Ascending aorta (tissue), 2 donors: ENCODE data around the gene KLRG1. TPM values are rescaled to one million over a fixed set of nuclear protein-coding genes. Genes with fewer than 3 reads are reported as not detected.

Experiments
- DNase-seq, 2 donors: peaks; one replicate each; pipeline ENCODE4 v3.0.0-alpha.2; 2019; ENCODE audit warnings: low spot score in 2 of 2
- H3K27ac ChIP-seq, 2 donors: fragments of 200-600 bp; sonication (generic); one replicate each; pipeline ENCODE4 v1.5.1; 2016 to 2017; ENCODE audit warnings: mild to moderate bottlenecking in 1 of 2
- H3K27me3 ChIP-seq: fragments of 200-600 bp; sonication (generic); one replicate; pipeline ENCODE4 v1.5.1; 2017
- H3K36me3 ChIP-seq, 2 donors: fragments of 200-600 bp; sonication (generic); one replicate each; pipeline ENCODE4 v1.5.1; 2016
- H3K4me1 ChIP-seq, 2 donors: fragments of 200-600 bp; sonication (generic); one replicate each; pipeline ENCODE4 v1.5.1; 2016 to 2017; ENCODE audit warnings: mild to moderate bottlenecking in 1 of 2
- H3K4me3 ChIP-seq, 2 donors: fragments of 200-600 bp; sonication (generic); one replicate each; pipeline ENCODE4 v1.5.1; 2016 to 2017; ENCODE audit warnings: mild to moderate bottlenecking in 1 of 2
- H3K9me3 ChIP-seq, 2 donors: fragments of 200-600 bp; sonication (generic); one replicate each; pipeline ENCODE4 v1.5.1; 2016
- CTCF ChIP-seq, 3 experiments: fragments of 200-600 bp in 2 of 3; fragments of 450-650 bp in 1 of 3; sonication (generic) in 2 of 3; IDR thresholded peaks; one replicate each; pipeline ENCODE4 v1.5.1; 2016 to 2019; ENCODE audit warnings: antibody characterized with exemption in 3 of 3, mild to moderate bottlenecking in 1 of 3, moderate library complexity in 1 of 3
- intact Hi-C: fragments of 100-400 bp; cut with DNase I; formaldehyde crosslinking; loops from one replicate; pipeline ENCODE4 v1.15.1; 2023
- total RNA-seq: library from RNA; depleted of rRNA; stranded (reverse); fragments of >200 nt; gene quantifications from one replicate; pipeline ENCODE4 v1.1.0, GENCODE V29; 2016

The KLRG1 gene
- total RNA-seq, 1 donor from 2014 or later: 0.53 TPM

- H3K27me3 ChIP-seq: no peaks in the 10 kb centered on the region
- H3K36me3 ChIP-seq: no peaks in the 10 kb centered on the region
- H3K9me3 ChIP-seq: peaks cover 5 to 6% of the 10 kb centered on the region in 2 donors
- DNase-seq: no peak
- no peak overlapping the region for H3K4me3 ChIP-seq
- no peak for TF ChIP-seq CTCF (IDR thresholded peaks at IDR 0.05)
- intact Hi-C loops: no loop called here
- no peaks in the 10 kb centered on the region for H3K4me1 ChIP-seq
- H3K27ac ChIP-seq: no peak overlapping the region
Observed at GRCh38 chr12:8985213-8985754, 4.1 kb upstream of the KLRG1 start.

GRCh38 chr12:8987163-8987562 lies 2.2 kb upstream of the KLRG1 start:
- Histone ChIP-seq H3K27ac (no peak overlapping the region), H3K4me3 (no peak overlapping the region), H3K36me3 (no peaks in the 10 kb centered on the region), H3K9me3 (no peaks in the 10 kb centered on the region), H3K4me1 (no peaks in the 10 kb centered on the region), H3K27me3 (no peaks in the 10 kb centered on the region)
- no peak for DNase-seq
- intact Hi-C loops: no loop called here
- TF ChIP-seq CTCF (IDR thresholded peaks at IDR 0.05): no peak

- no peaks in the 10 kb centered on the region for H3K27me3 ChIP-seq
- TF ChIP-seq CTCF (IDR thresholded peaks at IDR 0.05): no peak
- DNase-seq: no peak
- intact Hi-C loops: no loop called here
- H3K27ac ChIP-seq: no peak overlapping the region
- H3K36me3 ChIP-seq: no peaks in the 10 kb centered on the region
- H3K4me1 ChIP-seq: no peaks in the 10 kb centered on the region
- H3K9me3 ChIP-seq: no peaks in the 10 kb centered on the region
- no peak overlapping the region for H3K4me3 ChIP-seq
Observed at GRCh38 chr12:8987685-8988084, 1.7 kb upstream of the KLRG1 start.

- no peaks in the 10 kb centered on the region for H3K27me3 ChIP-seq
- H3K9me3 ChIP-seq: no peaks in the 10 kb centered on the region
- no peaks in the 10 kb centered on the region for H3K4me1 ChIP-seq
- intact Hi-C loops: no loop called here
- no peak overlapping the region for H3K27ac ChIP-seq
- no peak for TF ChIP-seq CTCF (IDR thresholded peaks at IDR 0.05)
- H3K36me3 ChIP-seq: no peaks in the 10 kb centered on the region
- DNase-seq: no peak
- H3K4me3 ChIP-seq: no peak overlapping the region
Observed at GRCh38 chr12:8991371-8992345, 2.3 kb downstream of the KLRG1 start.

- no peak overlapping the region for H3K27ac ChIP-seq
- TF ChIP-seq CTCF (IDR thresholded peaks at IDR 0.05): no peak
- H3K4me1 ChIP-seq: no peaks in the 10 kb centered on the region
- no peak for DNase-seq
- H3K27me3 ChIP-seq: no peaks in the 10 kb centered on the region
- intact Hi-C loops: no loop called here
- H3K4me3 ChIP-seq: no peak overlapping the region
- H3K9me3 ChIP-seq: no peaks in the 10 kb centered on the region
- no peaks in the 10 kb centered on the region for H3K36me3 ChIP-seq
Observed at GRCh38 chr12:8993827-8994226, 4.5 kb downstream of the KLRG1 start.
